ENCODE measurements around the gene PTDSS2.

PTDSS2 gene

DNA sequence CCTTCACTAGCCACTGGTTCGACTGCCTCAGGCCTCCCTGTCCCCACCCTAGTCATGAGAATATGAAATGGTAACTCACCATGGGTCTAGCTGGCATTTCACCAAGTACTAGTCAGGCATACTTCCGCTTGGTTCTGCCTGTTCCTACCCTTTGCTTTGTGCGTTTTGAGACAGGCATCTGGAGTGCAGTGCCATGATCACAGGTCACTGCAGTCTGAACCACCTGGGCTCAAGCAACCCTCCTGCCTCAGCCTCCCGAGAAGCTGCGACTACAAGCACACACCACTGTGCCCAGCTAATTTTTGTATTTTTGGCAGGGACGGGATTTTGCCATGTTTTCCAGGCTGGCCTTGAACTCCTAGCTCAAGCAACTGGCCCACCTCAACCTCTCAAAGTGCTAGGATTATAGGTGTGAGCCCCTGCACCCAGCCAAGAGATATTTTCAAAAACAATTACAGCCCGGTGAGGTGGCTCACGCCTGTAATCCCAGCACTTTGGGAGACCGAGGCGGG lies 71.2 kb downstream of the PTDSS2 start:
- DNase-seq (ENCODE audit: low read depth, low spot score): no peak
- POLR2A ChIA-PET: no interaction called here
- TF ChIP-seq, protein P1, sequence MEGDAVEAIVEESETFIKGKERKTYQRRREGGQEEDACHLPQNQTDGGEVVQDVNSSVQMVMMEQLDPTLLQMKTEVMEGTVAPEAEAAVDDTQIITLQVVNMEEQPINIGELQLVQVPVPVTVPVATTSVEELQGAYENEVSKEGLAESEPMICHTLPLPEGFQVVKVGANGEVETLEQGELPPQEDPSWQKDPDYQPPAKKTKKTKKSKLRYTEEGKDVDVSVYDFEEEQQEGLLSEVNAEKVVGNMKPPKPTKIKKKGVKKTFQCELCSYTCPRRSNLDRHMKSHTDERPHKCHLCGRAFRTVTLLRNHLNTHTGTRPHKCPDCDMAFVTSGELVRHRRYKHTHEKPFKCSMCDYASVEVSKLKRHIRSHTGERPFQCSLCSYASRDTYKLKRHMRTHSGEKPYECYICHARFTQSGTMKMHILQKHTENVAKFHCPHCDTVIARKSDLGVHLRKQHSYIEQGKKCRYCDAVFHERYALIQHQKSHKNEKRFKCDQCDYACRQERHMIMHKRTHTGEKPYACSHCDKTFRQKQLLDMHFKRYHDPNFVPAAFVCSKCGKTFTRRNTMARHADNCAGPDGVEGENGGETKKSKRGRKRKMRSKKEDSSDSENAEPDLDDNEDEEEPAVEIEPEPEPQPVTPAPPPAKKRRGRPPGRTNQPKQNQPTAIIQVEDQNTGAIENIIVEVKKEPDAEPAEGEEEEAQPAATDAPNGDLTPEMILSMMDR (IDR thresholded peaks at IDR 0.05; ENCODE audit: insufficient read depth, low read length, missing control alignments): no peak
- CTCF ChIA-PET: no interaction called here
- no peak overlapping the region for H3K4me3 ChIP-seq (ENCODE audit: low read depth, low read length)

DNA sequence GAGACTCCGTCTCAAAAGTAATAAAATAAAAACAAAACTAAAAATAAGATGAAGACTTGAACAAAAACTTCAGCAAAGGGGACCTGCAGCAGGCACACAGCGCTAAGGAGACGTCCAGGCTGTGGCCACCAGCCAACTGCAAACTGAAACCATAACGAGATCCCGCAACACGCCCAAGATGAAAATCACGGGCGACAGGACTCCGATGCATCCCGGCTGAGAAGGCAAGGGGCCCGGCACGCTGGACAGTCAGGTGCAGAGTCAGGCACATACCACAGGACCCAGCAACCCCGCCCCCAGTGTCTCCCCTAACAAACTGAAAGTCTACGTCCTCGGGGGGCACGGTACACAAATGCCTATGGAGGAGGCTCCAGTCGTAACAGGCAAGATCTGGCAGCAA lies 76.1 kb downstream of the PTDSS2 start:
- no peak for DNase-seq (ENCODE audit: low read depth, low spot score)
- TF ChIP-seq, protein P1 (IDR thresholded peaks at IDR 0.05; ENCODE audit: insufficient read depth, low read length, missing control alignments): no peak
- H3K4me3 ChIP-seq (ENCODE audit: low read depth, low read length): no peak overlapping the region
- ChIA-PET CTCF (no interaction called here), POLR2A (no interaction called here)

DNA sequence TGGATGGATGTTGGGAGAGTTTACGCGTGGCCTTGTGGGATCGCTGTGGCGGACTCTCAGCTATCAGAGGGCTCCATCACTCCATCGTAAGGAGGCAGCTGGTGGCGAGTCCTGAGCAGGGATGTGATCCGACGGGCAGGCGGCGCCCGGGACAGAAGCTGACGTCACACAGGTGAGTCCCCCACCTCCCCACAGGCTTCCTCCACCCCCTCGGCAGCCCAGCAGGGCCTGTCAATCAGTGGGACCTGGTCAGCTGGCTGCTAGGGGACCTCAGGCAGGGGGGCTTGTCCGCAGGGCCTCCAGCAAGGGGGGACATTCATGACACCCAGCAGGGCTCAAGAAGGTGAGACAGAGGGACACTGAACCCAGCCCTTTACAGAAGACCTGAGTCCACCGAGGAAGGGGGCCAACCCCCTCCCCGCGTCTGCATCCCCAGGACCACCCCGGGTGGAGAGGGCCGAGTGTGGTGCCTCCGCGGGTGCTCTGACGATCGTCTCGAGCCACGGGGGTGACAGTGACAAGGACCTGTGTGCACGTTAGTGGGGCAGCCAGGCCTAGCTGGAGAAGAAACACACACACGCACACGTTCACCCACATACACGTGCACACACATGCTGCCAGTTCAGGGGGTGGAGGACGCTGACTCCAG lies 78.2 kb downstream of the PTDSS2 start:
- TF ChIP-seq, protein P1 (IDR thresholded peaks at IDR 0.05; ENCODE audit: insufficient read depth, low read length, missing control alignments): no peak
- ChIA-PET CTCF (interaction anchor here (2.7 kb wide), 1 partner anchor 10 kb away, joined by 21 read pairs; no protein-coding TSS in a partner anchor), POLR2A (no interaction called here)
- no peak overlapping the region for H3K4me3 ChIP-seq (ENCODE audit: low read depth, low read length)
- DNase-seq (ENCODE audit: low read depth, low spot score): no peak

DNA sequence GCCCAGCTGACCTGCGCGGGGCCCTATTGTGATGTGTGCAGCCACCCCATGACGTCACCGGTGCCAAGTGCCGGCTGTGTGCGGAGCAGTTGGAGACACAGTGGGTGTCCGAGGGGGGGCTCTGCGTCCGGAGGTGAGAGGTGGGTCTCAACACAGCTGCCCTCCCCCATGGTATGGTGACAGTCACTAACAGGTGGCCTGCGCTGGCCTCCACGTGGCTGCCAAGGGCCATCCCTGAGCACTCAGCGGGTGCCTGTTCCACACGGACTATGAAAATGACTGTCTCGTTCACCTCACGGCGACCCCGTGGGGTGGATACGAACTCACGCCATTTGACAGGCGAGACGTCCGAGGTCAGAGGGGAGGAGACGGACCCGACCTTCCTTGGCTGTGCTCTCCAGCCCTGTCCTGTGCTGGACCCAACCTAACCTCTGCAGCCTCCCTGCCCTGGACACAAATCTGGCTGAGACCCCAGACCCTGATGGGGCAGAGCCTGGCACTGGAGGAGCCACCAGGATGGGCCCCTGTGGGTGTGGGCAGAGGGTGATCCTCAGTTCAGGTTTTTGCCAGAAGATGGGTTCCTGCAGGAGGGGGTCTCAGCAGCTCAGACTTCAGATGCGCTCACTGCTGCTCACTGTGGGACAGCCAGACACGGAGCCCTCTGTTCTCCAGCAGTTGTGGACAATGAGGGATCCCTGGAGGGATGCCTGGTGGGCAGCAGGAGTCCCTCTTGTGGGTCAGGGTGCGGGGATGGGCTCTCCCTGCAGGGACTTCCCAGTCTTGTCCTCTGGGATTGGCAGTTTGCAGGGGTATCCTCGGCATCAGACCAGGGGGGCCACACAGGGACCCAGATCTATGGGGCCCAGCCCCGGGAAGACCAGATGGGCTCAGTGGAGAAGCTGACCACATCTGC lies 79.0 kb downstream of the PTDSS2 start:
- H3K4me3 ChIP-seq (ENCODE audit: low read depth, low read length): no peak overlapping the region
- ChIA-PET CTCF (interaction anchor here (0.8 to 2.7 kb wide), 2 partner anchors 10 to 11 kb away, joined by 3 to 21 read pairs; no protein-coding TSS in a partner anchor), POLR2A (no interaction called here)
- DNase-seq (ENCODE audit: low read depth, low spot score): no peak
- TF ChIP-seq, protein P1 (IDR thresholded peaks at IDR 0.05; ENCODE audit: insufficient read depth, low read length, missing control alignments): no peak

DNA sequence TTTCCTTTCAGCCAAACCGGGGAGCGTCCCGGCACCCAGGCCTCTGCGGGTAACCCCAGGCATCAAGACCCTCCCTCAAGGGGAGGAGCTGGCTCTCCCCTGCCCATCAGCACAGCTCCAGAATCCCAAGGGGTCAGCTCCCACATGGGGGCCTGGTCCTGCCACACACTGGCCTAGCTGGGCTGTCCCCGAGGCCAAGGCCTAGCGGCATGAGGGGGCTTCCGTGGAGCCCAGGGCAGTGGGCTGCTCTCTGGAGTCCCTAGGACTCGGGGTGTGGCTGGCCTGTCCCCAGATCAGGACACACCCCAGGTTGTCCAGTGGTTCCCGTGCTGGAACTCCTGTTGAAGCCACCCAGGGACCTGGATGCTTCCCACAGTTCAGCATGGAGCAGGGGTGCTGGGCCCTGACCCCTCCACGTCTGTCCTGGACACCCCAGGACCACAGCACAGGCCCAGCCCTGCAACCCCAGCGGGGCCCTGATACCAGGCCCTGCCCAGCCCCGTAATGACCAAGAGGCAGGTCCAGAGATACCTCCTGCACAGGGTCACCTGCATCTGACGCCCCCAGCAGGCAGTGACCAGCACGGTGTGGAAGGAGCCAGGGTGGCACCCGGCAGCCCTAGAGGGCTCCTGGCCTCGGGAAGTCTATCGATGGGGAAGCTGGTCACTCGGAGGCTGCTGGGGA lies 79.8 kb downstream of the PTDSS2 start:
- POLR2A ChIA-PET: no interaction called here
- CTCF ChIA-PET: interaction anchor here (0.8 kb wide), 1 partner anchor 12 kb away, joined by 3 read pairs; no protein-coding TSS in a partner anchor
- TF ChIP-seq, protein P1 (IDR thresholded peaks at IDR 0.05; ENCODE audit: insufficient read depth, low read length, missing control alignments): no peak

More for the DNA sequence above, 79.8 kb downstream of the PTDSS2 start:
- H3K4me3 ChIP-seq (ENCODE audit: low read depth, low read length): no peak overlapping the region
- DNase-seq (ENCODE audit: low read depth, low spot score): no peak

Measured in AG04449 (cell line).